Erythroblast (primary cell): ENCODE measurements around the gene FMN1.

Experiments used
- GATA1 ChIP-seq: IDR thresholded peaks from 2 replicates; pipeline ENCODE4 v1.6.1; 2011; ENCODE audit warnings: low read depth, mild to moderate bottlenecking, control low read depth, low read length, moderate library complexity
- POLR2A ChIP-seq: IDR thresholded peaks from 2 replicates; pipeline ENCODE4 v1.6.1; 2011; ENCODE audit warnings: mild to moderate bottlenecking, low read length

DNA sequence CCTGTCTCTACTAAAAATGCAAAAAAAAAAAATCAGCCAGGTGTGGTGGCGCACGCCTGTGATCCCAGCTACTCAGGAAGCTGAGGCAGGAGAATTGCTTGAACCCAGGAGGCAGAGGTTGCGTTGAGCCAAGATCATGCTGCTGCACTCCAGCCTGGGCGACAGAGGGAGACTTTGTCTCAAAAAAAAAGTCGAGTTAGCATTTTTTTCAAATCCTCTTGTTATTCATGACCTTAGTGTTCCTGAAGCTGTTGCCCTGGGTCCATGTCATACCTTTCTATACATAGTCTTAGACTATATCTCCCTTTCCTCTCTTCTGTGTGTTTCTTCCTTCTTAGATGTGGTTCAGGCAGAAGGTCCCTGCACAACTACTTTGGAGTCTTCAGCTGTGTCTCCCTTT is 6.4 kb downstream of the FMN1 start:
- no peak for TF ChIP-seq POLR2A
- TF ChIP-seq GATA1, result no peak
